ENCODE measurements around the gene U2SURP. TPM values are rescaled to one million over a fixed set of nuclear protein-coding genes. Genes with fewer than 3 reads are reported as not detected.

The U2SURP gene
- total RNA-seq, 6 experiments from 2014 or later, result 55.3 to 71.4 (median 67.1) TPM

DNA sequence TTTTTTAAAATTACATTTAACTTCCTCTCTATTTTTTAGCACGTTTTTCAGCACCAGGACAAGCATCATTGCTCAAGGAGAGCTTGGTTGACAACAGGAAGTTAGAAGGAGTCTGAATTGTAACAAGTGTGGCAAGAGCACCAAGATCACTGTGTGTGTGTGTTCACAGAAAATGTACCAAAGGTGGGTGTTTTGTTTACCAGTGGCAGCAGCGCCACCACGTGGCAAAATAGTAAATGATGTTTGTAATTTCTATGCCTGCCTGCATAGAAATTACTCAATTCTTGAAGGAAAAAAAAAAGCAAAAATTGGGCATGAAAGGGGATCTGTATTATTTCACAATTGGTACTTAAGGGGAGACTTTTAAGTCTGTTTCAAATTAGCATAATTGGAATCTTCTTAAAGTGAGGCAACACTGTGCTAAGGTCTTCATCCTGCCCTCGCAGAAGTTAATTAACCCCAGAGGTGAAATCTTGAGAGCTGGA lies 7.4 kb upstream of the U2SURP start:
- Mint-ChIP-seq H3K9me3 (no peaks in the 10 kb centered on the region), H3K4me3 (no peak overlapping the region), H3K36me3 (ENCODE audit: low read depth) (no peaks in the 10 kb centered on the region), H3K27me3 (ENCODE audit: insufficient read depth) (peaks cover 6% of the 10 kb centered on the region), H3K27ac (no peak overlapping the region), H3K4me1 (ENCODE audit: low read depth) (peaks cover 31% of the 10 kb centered on the region)
- TF ChIP-seq, protein P1, sequence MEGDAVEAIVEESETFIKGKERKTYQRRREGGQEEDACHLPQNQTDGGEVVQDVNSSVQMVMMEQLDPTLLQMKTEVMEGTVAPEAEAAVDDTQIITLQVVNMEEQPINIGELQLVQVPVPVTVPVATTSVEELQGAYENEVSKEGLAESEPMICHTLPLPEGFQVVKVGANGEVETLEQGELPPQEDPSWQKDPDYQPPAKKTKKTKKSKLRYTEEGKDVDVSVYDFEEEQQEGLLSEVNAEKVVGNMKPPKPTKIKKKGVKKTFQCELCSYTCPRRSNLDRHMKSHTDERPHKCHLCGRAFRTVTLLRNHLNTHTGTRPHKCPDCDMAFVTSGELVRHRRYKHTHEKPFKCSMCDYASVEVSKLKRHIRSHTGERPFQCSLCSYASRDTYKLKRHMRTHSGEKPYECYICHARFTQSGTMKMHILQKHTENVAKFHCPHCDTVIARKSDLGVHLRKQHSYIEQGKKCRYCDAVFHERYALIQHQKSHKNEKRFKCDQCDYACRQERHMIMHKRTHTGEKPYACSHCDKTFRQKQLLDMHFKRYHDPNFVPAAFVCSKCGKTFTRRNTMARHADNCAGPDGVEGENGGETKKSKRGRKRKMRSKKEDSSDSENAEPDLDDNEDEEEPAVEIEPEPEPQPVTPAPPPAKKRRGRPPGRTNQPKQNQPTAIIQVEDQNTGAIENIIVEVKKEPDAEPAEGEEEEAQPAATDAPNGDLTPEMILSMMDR (IDR thresholded peaks at IDR 0.05), result peak; percentile 91
- DNase-seq, result peak; percentile 55

DNA sequence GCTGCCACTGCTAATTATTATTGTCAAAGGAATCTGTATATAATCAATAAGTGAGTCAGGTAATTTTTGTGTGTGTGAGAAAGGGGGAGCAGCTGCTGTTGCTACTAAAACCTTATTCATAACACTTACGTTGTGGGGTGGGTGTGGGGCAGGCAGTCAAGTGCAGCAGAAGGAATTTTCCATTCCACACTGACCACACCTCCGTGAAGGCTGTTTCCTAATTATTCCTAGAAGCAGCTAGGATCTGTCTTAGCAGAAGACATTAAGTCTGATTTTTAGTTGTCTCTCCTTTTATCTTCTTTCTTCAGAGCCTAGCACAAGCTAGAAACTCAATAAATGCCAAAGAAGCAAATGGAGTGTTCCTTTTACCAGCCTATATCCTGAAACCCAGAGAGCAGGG lies 4.0 kb upstream of the U2SURP start:
- H3K9me3 Mint-ChIP-seq, result no peaks in the 10 kb centered on the region
- no peak overlapping the region for H3K27ac Mint-ChIP-seq
- TF ChIP-seq, protein P1 (IDR thresholded peaks at IDR 0.05), result no peak
- H3K27me3 Mint-ChIP-seq (ENCODE audit: insufficient read depth), result peaks cover 2% of the 10 kb centered on the region
- peaks cover 10% of the 10 kb centered on the region for H3K36me3 Mint-ChIP-seq (ENCODE audit: low read depth)
- peaks cover 51% of the 10 kb centered on the region for H3K4me1 Mint-ChIP-seq (ENCODE audit: low read depth)
- DNase-seq, result no peak
- no peak overlapping the region for H3K4me3 Mint-ChIP-seq

DNA sequence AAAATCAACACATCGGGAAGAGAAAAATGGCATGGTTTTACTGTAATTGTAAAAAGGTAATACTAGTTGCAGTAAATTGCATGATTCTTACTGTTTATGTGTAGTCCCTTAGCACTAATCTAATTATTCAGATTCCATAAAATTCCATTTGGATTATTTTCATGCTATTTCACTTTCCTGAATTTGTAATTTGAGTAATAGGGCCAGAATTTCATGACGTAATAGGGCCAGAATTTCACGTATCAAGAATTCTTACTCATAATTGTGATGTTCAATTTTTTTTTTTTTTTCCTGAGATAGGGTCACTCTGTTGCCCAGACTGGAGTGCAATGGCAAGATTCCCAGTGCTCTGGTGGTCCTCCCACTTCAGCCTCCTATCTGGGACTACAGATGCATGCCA lies 2.9 kb upstream of the U2SURP start:
- no peak overlapping the region for H3K4me3 Mint-ChIP-seq
- peaks cover 53% of the 10 kb centered on the region for H3K4me1 Mint-ChIP-seq (ENCODE audit: low read depth)

DNA sequence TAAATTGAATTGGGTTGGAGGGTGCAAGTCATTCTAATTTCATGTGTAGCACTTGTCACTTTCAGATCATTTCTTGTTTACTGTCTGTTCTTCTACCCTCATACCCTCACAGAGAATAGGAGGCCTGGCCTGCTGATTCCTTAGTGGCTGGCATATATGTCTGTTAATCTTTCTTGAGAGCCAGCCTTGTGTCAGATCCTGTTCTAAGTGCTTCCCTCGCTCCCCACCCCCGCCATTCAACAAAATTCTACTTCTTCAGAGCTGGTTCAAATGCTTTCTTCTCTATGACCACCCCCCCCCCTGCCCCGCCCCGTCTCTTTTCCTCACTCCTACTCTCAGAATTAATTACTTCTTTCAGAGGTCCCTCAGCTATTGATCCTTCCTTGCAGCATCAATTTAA lies 1.5 kb upstream of the U2SURP start:
- Mint-ChIP-seq H3K36me3 (ENCODE audit: low read depth) (peaks cover 10% of the 10 kb centered on the region), H3K4me1 (ENCODE audit: low read depth) (peaks cover 50% of the 10 kb centered on the region), H3K4me3 (peak overlapping the region; percentile 99), H3K9me3 (no peaks in the 10 kb centered on the region), H3K27ac (peak overlapping the region; percentile 99), H3K27me3 (ENCODE audit: insufficient read depth) (peaks cover 2% of the 10 kb centered on the region)
- TF ChIP-seq, protein P1 (IDR thresholded peaks at IDR 0.05), result no peak
- no peak for DNase-seq

More for the DNA sequence above, 2.9 kb upstream of the U2SURP start:
- Mint-ChIP-seq H3K27me3 (ENCODE audit: insufficient read depth) (peaks cover 2% of the 10 kb centered on the region), H3K27ac (peak overlapping the region; percentile 22), H3K36me3 (ENCODE audit: low read depth) (peaks cover 10% of the 10 kb centered on the region), H3K9me3 (no peaks in the 10 kb centered on the region)
- TF ChIP-seq, protein P1 (IDR thresholded peaks at IDR 0.05), result no peak
- DNase-seq, result peak; percentile 24

DNA sequence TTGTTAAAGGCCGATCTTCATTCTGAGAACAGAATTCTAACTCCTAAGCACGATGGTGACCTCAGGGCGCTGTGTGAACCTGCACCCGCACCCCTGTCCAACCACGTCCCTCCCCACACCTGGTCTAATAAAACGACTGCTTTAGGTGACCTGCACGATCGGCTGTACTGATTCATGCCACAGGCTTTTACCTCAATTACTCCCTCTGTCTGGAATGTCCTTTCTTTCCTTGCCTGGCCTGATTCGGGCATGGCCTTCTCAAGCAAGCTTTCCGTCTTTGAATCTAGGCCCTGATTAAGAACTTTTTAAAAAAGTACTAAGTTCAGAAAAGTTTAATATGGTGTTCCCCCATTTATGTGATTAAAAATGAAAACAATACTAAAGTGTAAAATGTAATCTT lies 842 bp upstream of the U2SURP start:
- no peaks in the 10 kb centered on the region for H3K9me3 Mint-ChIP-seq
- H3K36me3 Mint-ChIP-seq (ENCODE audit: low read depth), result peaks cover 10% of the 10 kb centered on the region
- TF ChIP-seq, protein P1 (IDR thresholded peaks at IDR 0.05), result no peak
- DNase-seq, result peak; percentile 15
- H3K4me3 Mint-ChIP-seq, result peak overlapping the region; percentile 99
- peaks cover 2% of the 10 kb centered on the region for H3K27me3 Mint-ChIP-seq (ENCODE audit: insufficient read depth)
- H3K27ac Mint-ChIP-seq, result peak overlapping the region; percentile 99
- peaks cover 53% of the 10 kb centered on the region for H3K4me1 Mint-ChIP-seq (ENCODE audit: low read depth)

DNA sequence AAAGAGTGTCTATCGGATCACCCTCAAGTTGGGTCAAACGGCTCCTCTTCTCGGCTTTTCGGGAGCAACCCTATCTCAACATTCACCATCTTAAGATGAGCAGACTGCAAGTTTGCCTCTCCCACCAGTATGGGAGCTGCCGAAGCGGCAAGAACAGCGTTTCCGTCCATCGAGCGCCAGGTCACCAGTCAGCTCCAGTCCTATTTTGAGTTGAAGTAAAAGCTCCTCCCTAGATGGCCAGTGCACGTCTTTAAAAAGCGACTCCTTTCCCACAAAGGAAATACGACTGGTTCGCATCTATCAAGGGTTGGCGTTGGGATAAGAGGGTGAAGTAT lies 369 bp upstream of the U2SURP start:
- Mint-ChIP-seq H3K4me3 (peak overlapping the region; percentile 99), H3K4me1 (ENCODE audit: low read depth) (peaks cover 58% of the 10 kb centered on the region), H3K27me3 (ENCODE audit: insufficient read depth) (peaks cover 2% of the 10 kb centered on the region), H3K9me3 (no peaks in the 10 kb centered on the region), H3K36me3 (ENCODE audit: low read depth) (peaks cover 10% of the 10 kb centered on the region), H3K27ac (peak overlapping the region; percentile 99)
- DNase-seq, result no peak
- TF ChIP-seq, protein P1 (IDR thresholded peaks at IDR 0.05), result no peak

Measured in HFFc6 (cell line).